HCT116 (cell line): ENCODE results near the gene CRB1. TPM values are rescaled to one million over a fixed set of nuclear protein-coding genes. Genes with fewer than 3 reads are reported as not detected.

Experiments used
- ATAC-seq: fragments of 200-7000 bp; cut with Tn5 transposase; 2 replicates; pipeline ENCODE4 v1.9.1; 2020; ENCODE audit warnings: mild to moderate bottlenecking, moderate library complexity
- BruUV-seq: library from RNA; stranded (reverse); fragments of 400-500 nt; replicated peaks from 2 replicates; lab custom pipeline; 2021; lab: Mats Ljungman, UMichigan
- CTCF ChIA-PET: fragments of 300-600 bp; sonication (Branson Sonifier 250); formaldehyde crosslinking; loops from one replicate; lab custom pipeline; 2021; ENCODE audit warnings: antibody characterized with exemption; lab: Charles Lee
- POLR2A ChIA-PET: fragments of 300-600, 350-600 bp; sonication (Branson Sonifier 250); formaldehyde crosslinking; loops from one replicate; lab custom pipeline; 2021; ENCODE audit warnings: antibody characterized with exemption; lab: Charles Lee
- RAD21 ChIA-PET, 2 experiments: fragments of 300-600 bp; sonication (Branson Sonifier 250); formaldehyde crosslinking; loops; one replicate each; lab custom pipeline; 2023; ENCODE audit warnings: low total read pairs in 2 of 2; ENCODE audit not compliant: uncharacterized antibody in 2 of 2, unreplicated experiment in 2 of 2, low non-redundant PET in 1 of 2; lab: Charles Lee
- DNase-seq: peaks from one replicate; pipeline ENCODE4 v3.0.0-alpha.2; 2010; ENCODE audit warnings: low read depth, low spot score
- H2AFZ ChIP-seq: fragments of 200-600 bp; shearing (Covaris generic), sonication (generic); 2 replicates; pipeline ENCODE4 v1.6.1; 2017; ENCODE audit warnings: low read depth, mixed run types, mixed read lengths, antibody characterized with exemption, low read length; ENCODE audit not compliant: poor library complexity, severe bottlenecking
- H3K27ac ChIP-seq: 2 replicates; pipeline ENCODE4 v1.5.1; 2012; ENCODE audit warnings: low read depth, low read length
- H3K27me3 ChIP-seq: fragments of 200-600 bp; sonication (generic); 2 replicates; pipeline ENCODE4 v1.6.1; 2016; ENCODE audit warnings: mixed run types, low read length, mixed read lengths; ENCODE audit not compliant: insufficient read depth
- H3K36me3 ChIP-seq, 2 experiments: fragments of 200-500 bp in 1 of 2; fragments of 200-600 bp in 1 of 2; sonication (Bioruptor generic) in 1 of 2; sonication (generic) in 1 of 2; 2 replicates each; pipeline versions ENCODE4 v1.5.1 to v1.6.1; 2014 to 2016; ENCODE audit warnings: low read length in 2 of 2, inconsistent platforms in 1 of 2, mixed read lengths in 1 of 2, mixed run types in 1 of 2; ENCODE audit not compliant: insufficient read depth in 2 of 2, control insufficient read depth in 1 of 2
- H3K4me1 ChIP-seq, 2 experiments: fragments of 200-600 bp in 1 of 2; sonication (generic) in 1 of 2; 2 replicates each; pipeline versions ENCODE4 v1.5.1 to v1.6.1; 2012 to 2017; ENCODE audit warnings: low read length in 2 of 2, inconsistent platforms in 1 of 2, mild to moderate bottlenecking in 1 of 2, mixed read lengths in 1 of 2, mixed run types in 1 of 2, moderate library complexity in 1 of 2; ENCODE audit not compliant: insufficient read depth in 2 of 2, control insufficient read depth in 1 of 2
- H3K4me2 ChIP-seq: fragments of 200-600 bp; sonication (generic); 2 replicates; pipeline ENCODE4 v1.6.1; 2017; ENCODE audit warnings: mixed run types, low read length, mixed read lengths
- H3K4me3 ChIP-seq, 2 experiments: fragments of 200-600 bp in 1 of 2; sonication (generic) in 1 of 2; replicated peaks in 1 of 2; 2 replicates each; pipeline ENCODE4 v1.5.1; 2011 to 2016; ENCODE audit warnings: low read length in 2 of 2, control low read depth in 1 of 2, low read depth in 1 of 2, mild to moderate bottlenecking in 1 of 2, mixed read lengths in 1 of 2, mixed run types in 1 of 2
- H3K79me2 ChIP-seq: fragments of 200-600 bp; sonication (generic); 2 replicates; pipeline ENCODE4 v1.6.1; 2017; ENCODE audit warnings: mild to moderate bottlenecking, mixed run types, low read length, moderate library complexity, mixed read lengths; ENCODE audit not compliant: insufficient read depth
- H3K9ac ChIP-seq: fragments of 200-600 bp; sonication (generic); 2 replicates; pipeline ENCODE4 v1.6.1; 2016; ENCODE audit warnings: low read length, mixed read lengths
- H3K9me2 ChIP-seq: fragments of 200-600 bp; sonication (generic), shearing (Covaris generic); 2 replicates; pipeline ENCODE4 v1.6.1; 2017; ENCODE audit warnings: mixed run types, mild to moderate bottlenecking, moderate library complexity; ENCODE audit not compliant: insufficient read depth
- H3K9me3 ChIP-seq, 2 experiments: fragments of 200-500 bp in 1 of 2; fragments of 200-600 bp in 1 of 2; sonication (Bioruptor generic) in 1 of 2; sonication (generic) in 1 of 2; 2 replicates each; pipeline ENCODE4 v1.6.1; 2014 to 2017; ENCODE audit warnings: low read length in 2 of 2, mixed read lengths in 2 of 2, inconsistent platforms in 1 of 2, low read depth in 1 of 2, mild to moderate bottlenecking in 1 of 2, mixed run types in 1 of 2, moderate library complexity in 1 of 2; ENCODE audit not compliant: control insufficient read depth in 1 of 2, insufficient read depth in 1 of 2
- H4K20me1 ChIP-seq: fragments of 200-600 bp; sonication (generic), shearing (Covaris generic); 2 replicates; pipeline ENCODE4 v1.6.1; 2017; ENCODE audit warnings: mixed run types, mild to moderate bottlenecking, moderate library complexity; ENCODE audit not compliant: insufficient read depth
- JUND ChIP-seq: IDR thresholded peaks from 2 replicates; pipeline ENCODE4 v1.6.1; 2012
- POLR2AphosphoS5 ChIP-seq: IDR thresholded peaks from 2 replicates; pipeline ENCODE4 v1.6.1; 2011; ENCODE audit warnings: mild to moderate bottlenecking, low read depth, low read length, moderate library complexity
- TCF7L2 ChIP-seq: IDR thresholded peaks from 2 replicates; pipeline ENCODE4 v1.7.0; 2011; ENCODE audit warnings: borderline replicate concordance, inconsistent platforms; ENCODE audit not compliant: insufficient read depth, insufficient read length; ENCODE audit errors: extremely low read depth
- ZFX ChIP-seq: fragments of 450-650 bp; IDR thresholded peaks from 2 replicates; pipeline ENCODE4 v1.6.1; 2017
- intact Hi-C: fragments of 100-400 bp; cut with micrococcal nuclease; formaldehyde crosslinking; loops from 2 replicates; pipeline ENCODE4 v1.10.0; 2022
- total RNA-seq: library from RNA; stranded (reverse); gene quantifications from one replicate; pipeline ENCODE4 v1.2.1, GENCODE V29; 2021; ENCODE audit not compliant: unreplicated experiment
- TF ChIP-seq, protein P1 (sequence below): IDR thresholded peaks from 2 replicates; pipeline ENCODE4 v1.6.1; 2012; ENCODE audit warnings: low read depth
- TF ChIP-seq, protein P2 (sequence below): IDR thresholded peaks from 2 replicates; pipeline ENCODE4 v1.6.1; 2012
- TF ChIP-seq, protein P3 (sequence below): IDR thresholded peaks from 2 replicates; pipeline ENCODE4 v1.6.1; 2012

CRB1 gene
- total RNA-seq, 1 experiment from 2014 or later: 0.07 TPM

DNA sequence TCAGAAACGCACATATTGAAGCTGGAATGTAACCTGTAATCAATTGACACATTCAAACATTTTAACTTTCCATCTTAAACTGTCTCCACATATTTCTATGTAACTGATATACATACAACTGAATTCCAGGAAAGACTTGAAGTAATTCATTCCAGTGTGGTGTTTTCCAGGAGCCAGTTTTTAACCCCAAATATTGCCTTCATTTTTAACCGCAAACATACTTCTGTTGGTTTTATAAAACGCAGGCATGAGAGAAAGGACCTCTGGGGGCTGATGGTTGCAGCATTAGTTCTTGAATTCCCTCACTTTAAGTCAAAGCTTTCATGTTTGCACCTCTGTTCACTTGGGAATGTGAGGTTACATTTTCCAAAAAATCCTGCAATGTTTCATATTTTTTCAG lies 204.1 kb downstream of the CRB1 start (continued):
- TF ChIP-seq, protein P1, sequence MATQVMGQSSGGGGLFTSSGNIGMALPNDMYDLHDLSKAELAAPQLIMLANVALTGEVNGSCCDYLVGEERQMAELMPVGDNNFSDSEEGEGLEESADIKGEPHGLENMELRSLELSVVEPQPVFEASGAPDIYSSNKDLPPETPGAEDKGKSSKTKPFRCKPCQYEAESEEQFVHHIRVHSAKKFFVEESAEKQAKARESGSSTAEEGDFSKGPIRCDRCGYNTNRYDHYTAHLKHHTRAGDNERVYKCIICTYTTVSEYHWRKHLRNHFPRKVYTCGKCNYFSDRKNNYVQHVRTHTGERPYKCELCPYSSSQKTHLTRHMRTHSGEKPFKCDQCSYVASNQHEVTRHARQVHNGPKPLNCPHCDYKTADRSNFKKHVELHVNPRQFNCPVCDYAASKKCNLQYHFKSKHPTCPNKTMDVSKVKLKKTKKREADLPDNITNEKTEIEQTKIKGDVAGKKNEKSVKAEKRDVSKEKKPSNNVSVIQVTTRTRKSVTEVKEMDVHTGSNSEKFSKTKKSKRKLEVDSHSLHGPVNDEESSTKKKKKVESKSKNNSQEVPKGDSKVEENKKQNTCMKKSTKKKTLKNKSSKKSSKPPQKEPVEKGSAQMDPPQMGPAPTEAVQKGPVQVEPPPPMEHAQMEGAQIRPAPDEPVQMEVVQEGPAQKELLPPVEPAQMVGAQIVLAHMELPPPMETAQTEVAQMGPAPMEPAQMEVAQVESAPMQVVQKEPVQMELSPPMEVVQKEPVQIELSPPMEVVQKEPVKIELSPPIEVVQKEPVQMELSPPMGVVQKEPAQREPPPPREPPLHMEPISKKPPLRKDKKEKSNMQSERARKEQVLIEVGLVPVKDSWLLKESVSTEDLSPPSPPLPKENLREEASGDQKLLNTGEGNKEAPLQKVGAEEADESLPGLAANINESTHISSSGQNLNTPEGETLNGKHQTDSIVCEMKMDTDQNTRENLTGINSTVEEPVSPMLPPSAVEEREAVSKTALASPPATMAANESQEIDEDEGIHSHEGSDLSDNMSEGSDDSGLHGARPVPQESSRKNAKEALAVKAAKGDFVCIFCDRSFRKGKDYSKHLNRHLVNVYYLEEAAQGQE: no peak
- TF ChIP-seq POLR2AphosphoS5 (no peak), TCF7L2 (no peak)
- TF ChIP-seq, protein P2, sequence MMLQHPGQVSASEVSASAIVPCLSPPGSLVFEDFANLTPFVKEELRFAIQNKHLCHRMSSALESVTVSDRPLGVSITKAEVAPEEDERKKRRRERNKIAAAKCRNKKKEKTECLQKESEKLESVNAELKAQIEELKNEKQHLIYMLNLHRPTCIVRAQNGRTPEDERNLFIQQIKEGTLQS: no peak

DNA sequence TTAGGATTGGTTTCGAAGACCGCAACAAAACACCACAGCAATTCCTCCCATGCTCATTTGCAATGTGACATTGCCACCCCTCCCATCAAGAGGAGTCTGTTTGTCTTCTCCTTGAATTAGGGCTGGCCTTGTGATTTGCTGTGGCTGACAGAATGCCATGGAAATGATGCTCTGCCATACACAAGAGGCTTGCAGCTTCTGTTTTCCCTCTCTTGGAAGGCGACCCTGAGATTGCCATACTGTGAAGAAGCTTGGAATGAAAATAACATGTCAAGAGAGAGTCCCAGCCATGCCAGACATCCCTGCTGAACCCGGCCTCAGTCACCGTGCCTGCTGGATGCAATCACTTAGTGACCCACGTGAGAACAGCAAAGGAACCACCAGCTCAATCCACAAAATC lies 212.4 kb downstream of the CRB1 start:
- H3K27me3 ChIP-seq: no peaks in the 10 kb centered on the region
- CTCF ChIA-PET: no interaction called here
- no TSS peak for BruUV-seq

More for the DNA sequence above, 212.4 kb downstream of the CRB1 start:
- intact Hi-C loops: no loop called here
- no peak overlapping the region for H2AFZ ChIP-seq
- H3K27ac ChIP-seq: no peak overlapping the region
- H3K4me3 ChIP-seq: no peak overlapping the region
- no peaks in the 10 kb centered on the region for H4K20me1 ChIP-seq
- H3K9me2 ChIP-seq: no peaks in the 10 kb centered on the region
- POLR2A ChIA-PET: no interaction called here
- H3K4me2 ChIP-seq: no peak overlapping the region
- no peak overlapping the region for H3K9ac ChIP-seq
- no peak for ATAC-seq
- no peaks in the 10 kb centered on the region for H3K79me2 ChIP-seq
- TF ChIP-seq, protein P2: no peak
- TF ChIP-seq POLR2AphosphoS5 (no peak), ZFX (no peak), JUND (no peak)
- TF ChIP-seq, protein P3, sequence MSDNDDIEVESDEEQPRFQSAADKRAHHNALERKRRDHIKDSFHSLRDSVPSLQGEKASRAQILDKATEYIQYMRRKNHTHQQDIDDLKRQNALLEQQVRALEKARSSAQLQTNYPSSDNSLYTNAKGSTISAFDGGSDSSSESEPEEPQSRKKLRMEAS: no peak
- RAD21 ChIA-PET: no interaction called here
- no peak for DNase-seq
- H3K36me3 ChIP-seq: no peaks in the 10 kb centered on the region
- no peaks in the 10 kb centered on the region for H3K4me1 ChIP-seq
- no peaks in the 10 kb centered on the region for H3K9me3 ChIP-seq
